GM12875 (cell line): Measurements from ENCODE around the gene KCNK4.

ENCODE experiments used
- H3K4me3 ChIP-seq: one replicate; pipeline ENCODE4 v1.5.1; 2011; ENCODE audit warnings: low read depth, low read length, control low read depth
- TF ChIP-seq, protein P1 (sequence below): IDR thresholded peaks from 2 replicates; pipeline ENCODE4 v1.5.1; 2011; ENCODE audit warnings: low read depth, mild to moderate bottlenecking, control low read depth, inconsistent platforms, low read length, moderate library complexity, borderline replicate concordance; ENCODE audit not compliant: insufficient read depth

Gene KCNK4

DNA sequence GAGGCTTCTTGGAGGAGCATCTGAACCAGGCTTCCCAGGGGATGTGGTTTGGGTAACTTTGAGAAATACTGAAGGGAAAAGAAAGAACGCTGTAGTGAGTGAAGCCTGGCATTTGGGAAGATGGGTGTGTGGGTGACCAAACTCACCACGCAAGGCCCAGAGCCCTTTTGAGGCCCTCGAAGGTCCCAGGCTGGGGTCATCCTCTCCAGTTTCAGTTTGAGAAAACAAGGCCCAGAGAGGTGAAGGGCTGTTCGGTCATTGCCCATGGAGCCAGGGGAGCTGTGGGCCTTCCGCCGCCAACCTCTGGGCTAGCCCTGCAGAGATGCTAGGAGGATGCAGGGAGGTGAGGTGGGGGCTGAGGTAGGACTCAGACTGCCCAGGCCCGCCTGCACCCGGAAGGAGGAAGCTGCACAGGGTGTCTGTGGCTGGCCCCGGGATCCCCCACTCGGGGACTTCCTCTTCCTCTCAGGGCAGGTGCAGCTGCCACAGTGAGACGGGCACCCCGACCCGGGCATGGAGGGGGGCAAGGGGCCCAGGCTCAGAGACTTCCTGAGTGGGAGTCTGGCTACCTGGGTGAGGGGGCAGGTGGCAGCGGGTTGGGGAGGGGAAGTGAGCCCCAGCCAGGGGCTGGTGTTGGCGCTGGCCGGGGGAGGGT, 48.8 kb downstream of the KCNK4 start, which contains the start of gene CCDC88B:
TSS of gene CCDC88B (plus strand) at position 451 of the 655 bp plus-strand sequence. CDS start at position 514, 63 bp downstream.
- TF ChIP-seq, protein P1, sequence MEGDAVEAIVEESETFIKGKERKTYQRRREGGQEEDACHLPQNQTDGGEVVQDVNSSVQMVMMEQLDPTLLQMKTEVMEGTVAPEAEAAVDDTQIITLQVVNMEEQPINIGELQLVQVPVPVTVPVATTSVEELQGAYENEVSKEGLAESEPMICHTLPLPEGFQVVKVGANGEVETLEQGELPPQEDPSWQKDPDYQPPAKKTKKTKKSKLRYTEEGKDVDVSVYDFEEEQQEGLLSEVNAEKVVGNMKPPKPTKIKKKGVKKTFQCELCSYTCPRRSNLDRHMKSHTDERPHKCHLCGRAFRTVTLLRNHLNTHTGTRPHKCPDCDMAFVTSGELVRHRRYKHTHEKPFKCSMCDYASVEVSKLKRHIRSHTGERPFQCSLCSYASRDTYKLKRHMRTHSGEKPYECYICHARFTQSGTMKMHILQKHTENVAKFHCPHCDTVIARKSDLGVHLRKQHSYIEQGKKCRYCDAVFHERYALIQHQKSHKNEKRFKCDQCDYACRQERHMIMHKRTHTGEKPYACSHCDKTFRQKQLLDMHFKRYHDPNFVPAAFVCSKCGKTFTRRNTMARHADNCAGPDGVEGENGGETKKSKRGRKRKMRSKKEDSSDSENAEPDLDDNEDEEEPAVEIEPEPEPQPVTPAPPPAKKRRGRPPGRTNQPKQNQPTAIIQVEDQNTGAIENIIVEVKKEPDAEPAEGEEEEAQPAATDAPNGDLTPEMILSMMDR = no peak
- H3K4me3 ChIP-seq = peak within 1 kb of the TSS; percentile 58

DNA sequence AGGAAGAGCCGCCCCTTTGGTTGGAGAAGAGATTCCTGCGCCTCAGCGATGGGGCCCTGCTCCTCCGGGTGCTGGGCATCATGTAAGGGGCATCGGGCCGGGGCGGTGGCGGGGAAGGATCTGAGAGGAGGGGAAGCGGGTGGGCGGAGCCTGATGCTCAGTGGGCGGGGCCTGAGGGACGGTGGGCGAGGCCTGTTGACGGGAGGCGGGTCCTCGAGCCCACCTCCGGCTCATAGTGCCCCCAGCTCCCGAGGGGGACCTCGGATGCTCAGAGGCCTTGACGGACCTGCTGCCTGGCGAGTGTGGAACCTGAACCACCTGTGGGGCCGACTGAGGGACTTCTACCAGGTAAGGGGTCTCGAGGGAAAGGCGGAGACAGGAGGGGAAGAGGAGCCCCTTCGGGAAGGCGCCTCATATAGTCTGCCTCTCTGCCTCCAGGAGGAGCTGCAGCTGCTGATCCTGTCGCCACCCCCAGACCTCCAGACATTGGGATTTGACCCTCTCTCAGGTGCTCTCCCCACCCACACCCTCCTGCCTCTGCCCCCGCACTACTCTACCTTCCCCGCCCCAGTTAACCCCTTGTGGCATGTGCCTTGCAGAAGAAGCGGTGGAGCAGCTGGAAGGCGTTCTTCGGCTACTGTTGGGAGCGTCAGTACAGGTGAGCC, 49.7 kb downstream of the KCNK4 start:
- TF ChIP-seq, protein P1 = no peak
- peak overlapping the region; percentile 58 for H3K4me3 ChIP-seq

DNA sequence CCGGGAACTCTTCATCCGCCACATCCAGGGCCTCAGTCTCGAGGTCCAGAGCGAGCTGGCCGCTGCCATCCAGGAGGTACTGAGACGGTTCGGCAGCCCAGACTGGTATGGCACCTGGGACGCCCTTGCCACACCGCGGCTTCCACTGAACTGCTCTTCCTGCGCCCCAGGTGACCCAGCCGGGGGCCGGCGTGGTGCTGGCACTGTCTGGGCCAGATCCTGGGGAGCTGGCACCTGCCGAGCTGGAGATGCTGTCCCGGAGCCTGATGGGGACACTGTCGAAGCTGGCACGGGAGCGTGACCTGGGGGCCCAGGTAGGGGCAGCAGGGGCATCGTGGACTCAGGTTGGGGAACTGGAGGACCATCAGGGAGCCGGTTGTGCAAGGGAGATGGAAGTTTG, 50.3 kb downstream of the KCNK4 start:
- H3K4me3 ChIP-seq = no peak overlapping the region
- TF ChIP-seq, protein P1 = no peak

DNA sequence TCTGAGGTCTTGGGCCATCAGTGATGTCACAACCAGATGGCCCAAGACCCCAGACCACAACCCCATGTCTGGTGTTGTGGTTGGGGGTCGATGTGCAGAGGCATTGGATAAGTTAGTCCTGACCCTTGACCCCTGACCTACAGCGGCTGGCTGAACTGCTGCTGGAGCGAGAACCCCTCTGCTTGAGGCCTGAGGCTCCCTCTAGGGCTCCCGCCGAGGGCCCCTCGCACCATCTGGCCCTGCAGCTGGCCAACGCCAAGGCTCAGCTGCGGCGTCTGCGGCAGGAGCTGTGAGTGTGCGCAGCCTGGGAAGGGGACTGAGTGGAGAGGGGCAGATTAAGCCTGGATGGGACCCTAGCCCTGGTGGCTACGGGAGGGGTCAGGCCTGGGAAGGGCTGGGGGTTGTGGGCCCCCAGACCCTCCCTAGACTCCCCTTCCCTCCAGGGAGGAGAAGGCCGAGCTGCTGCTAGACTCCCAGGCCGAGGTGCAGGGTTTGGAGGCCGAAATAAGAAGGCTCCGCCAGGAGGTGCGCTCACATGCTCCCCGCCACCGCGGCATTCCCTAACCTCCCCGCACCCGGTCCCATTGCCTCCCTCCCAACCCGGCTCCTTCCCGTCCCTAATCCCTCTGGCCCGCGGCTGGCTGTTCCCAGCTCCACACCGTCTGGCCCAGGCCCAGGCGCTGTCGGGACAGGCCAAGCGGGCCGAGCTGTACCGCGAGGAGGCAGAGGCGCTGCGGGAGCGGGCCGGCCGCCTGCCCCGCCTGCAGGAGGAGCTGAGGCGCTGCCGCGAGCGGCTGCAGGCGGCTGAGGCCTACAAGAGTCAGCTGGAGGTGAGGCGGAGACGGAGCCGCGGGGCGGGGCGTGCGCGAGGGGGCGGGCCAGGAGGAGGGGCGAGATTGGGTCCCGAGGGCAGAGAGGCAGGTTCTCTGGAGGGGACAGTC, 51.0 kb downstream of the KCNK4 start:
- H3K4me3 ChIP-seq = no peak overlapping the region
- TF ChIP-seq, protein P1 = peak; percentile 48

DNA sequence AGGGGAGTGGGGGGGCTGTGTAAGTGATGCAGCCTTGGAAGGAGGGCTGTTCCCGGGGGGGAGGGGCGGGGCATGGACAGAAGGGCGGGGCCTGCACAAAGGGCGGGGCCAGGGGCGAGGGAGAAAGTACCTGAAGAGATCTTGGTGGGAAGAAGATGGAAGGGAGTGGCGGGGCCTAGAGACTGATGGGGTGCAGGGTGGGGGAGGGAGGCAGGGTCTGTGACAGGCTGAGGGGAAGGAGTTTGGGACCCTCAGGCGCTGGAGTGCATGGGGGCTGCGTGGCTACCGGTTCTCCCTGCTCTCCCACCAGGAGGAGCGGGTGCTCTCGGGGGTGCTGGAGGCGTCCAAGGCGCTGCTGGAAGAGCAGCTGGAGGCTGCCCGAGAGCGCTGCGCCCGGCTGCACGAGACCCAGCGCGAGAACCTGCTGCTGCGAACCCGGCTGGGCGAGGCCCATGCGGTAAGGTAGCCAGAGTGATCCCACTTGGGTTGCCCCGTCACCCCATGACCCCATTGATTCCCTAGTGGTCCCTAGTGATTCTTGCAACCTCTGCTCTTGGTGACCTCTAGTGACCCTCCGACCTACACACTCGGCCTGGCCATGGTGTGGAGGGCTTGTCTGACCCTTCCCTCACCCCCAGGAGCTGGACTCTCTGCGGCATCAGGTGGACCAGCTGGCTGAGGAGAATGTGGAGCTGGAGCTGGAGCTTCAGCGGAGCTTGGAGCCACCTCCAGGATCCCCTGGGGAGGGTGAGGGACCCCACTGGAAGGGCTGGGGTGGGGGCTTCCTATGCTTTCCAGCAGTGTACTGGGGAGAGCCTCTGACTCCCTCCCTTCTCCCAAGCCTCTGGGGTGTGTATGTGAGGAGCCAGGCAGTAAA, 52.0 kb downstream of the KCNK4 start:
- no peak overlapping the region for H3K4me3 ChIP-seq
- TF ChIP-seq, protein P1 = no peak
